H1 (cell line): ENCODE results near the gene DISC1. TPM values are rescaled to one million over a fixed set of nuclear protein-coding genes. Genes with fewer than 3 reads are reported as not detected.

Experiments
- CTCF ChIA-PET: fragments of 300-600 bp; sonication (Branson Sonifier 250); formaldehyde crosslinking; loops from one replicate; lab custom pipeline; 2021; ENCODE audit not compliant: partially characterized antibody; lab: Charles Lee
- POLR2A ChIA-PET: fragments of 300-600 bp; sonication (Branson Sonifier 250); formaldehyde crosslinking; loops from one replicate; lab custom pipeline; 2021; ENCODE audit warnings: inconsistent platforms; ENCODE audit not compliant: partially characterized antibody; lab: Charles Lee
- DNase-seq, 2 experiments: peaks; one replicate each; pipeline versions ENCODE4 v3.0.0 to v3.0.0-alpha.2; 2010 to 2022; ENCODE audit warnings: low spot score in 2 of 2, low read depth in 1 of 2, mixed read lengths in 1 of 2
- FAIRE-seq: peaks from 2 replicates; lab custom pipeline; 2011; peaks lifted over from hg19 to GRCh38; lab: Jason Lieb, UNC
- H2AFZ ChIP-seq: 2 replicates; pipeline ENCODE4 v1.8.1; 2012; ENCODE audit warnings: low read length, inconsistent platforms
- H2AK5ac ChIP-seq: 2 replicates; pipeline ENCODE4 v1.6.1; 2013; ENCODE audit warnings: low read depth, low read length
- H2BK120ac ChIP-seq: replicated peaks from 2 replicates; pipeline ENCODE3; 2013; ENCODE audit warnings: low read depth, low read length, inconsistent platforms
- H2BK12ac ChIP-seq: 2 replicates; pipeline ENCODE4 v1.6.1; 2013; ENCODE audit warnings: low read depth, low read length
- H2BK15ac ChIP-seq: 2 replicates; pipeline ENCODE4 v1.6.1; 2013; ENCODE audit warnings: low read length
- H2BK20ac ChIP-seq: 2 replicates; pipeline ENCODE4 v1.6.1; 2013; ENCODE audit warnings: low read length
- H2BK5ac ChIP-seq: 2 replicates; pipeline ENCODE4 v1.6.1; 2013; ENCODE audit warnings: low read depth, low read length
- H3K14ac ChIP-seq: 2 replicates; pipeline ENCODE4 v1.6.1; 2013; ENCODE audit warnings: inconsistent platforms; ENCODE audit not compliant: insufficient read length
- H3K18ac ChIP-seq: 2 replicates; pipeline ENCODE4 v1.6.1; 2013; ENCODE audit warnings: low read length; ENCODE audit errors: extremely low read depth
- H3K23ac ChIP-seq: 2 replicates; pipeline ENCODE4 v1.6.1; 2013; ENCODE audit warnings: inconsistent platforms; ENCODE audit not compliant: insufficient read length
- H3K23me2 ChIP-seq: 2 replicates; pipeline ENCODE4 v1.6.1; 2013; ENCODE audit warnings: low read depth, low read length
- H3K27ac ChIP-seq: 2 replicates; pipeline ENCODE4 v1.6.1; 2011; ENCODE audit warnings: low read depth, low read length, inconsistent platforms
- H3K27me3 ChIP-seq, 4 experiments: replicated peaks in 1 of 4; 1 replicate in 1 of 4; 2 replicates in 3 of 4; pipeline versions ENCODE4 v1.6.1 to v1.8.1; 2011 to 2013; ENCODE audit warnings: low read length in 3 of 4, mild to moderate bottlenecking in 3 of 4, inconsistent platforms in 2 of 4, mixed read lengths in 2 of 4, moderate library complexity in 1 of 4; ENCODE audit not compliant: control insufficient read depth in 3 of 4, insufficient read depth in 3 of 4; ENCODE audit errors: extremely low read depth in 1 of 4
- H3K36me3 ChIP-seq, 4 experiments: 2 replicates each; pipeline versions ENCODE4 v1.6.1 to v1.8.1; 2011 to 2013; ENCODE audit warnings: mild to moderate bottlenecking in 4 of 4, low read length in 3 of 4, moderate library complexity in 2 of 4, control low read depth in 1 of 4, inconsistent platforms in 1 of 4; ENCODE audit not compliant: insufficient read depth in 4 of 4, control insufficient read depth in 2 of 4
- H3K4ac ChIP-seq: replicated peaks from 2 replicates; pipeline ENCODE3; 2013; ENCODE audit warnings: low read length, low read depth, mixed read lengths, inconsistent platforms; ENCODE audit not compliant: insufficient read length
- H3K4me1 ChIP-seq, 4 experiments: replicated peaks in 1 of 4; 1 replicate in 1 of 4; 2 replicates in 3 of 4; pipeline versions ENCODE4 v1.6.1 to v1.8.1; 2011 to 2013; ENCODE audit warnings: low read length in 3 of 4, inconsistent platforms in 2 of 4, mixed read lengths in 1 of 4; ENCODE audit not compliant: insufficient read depth in 4 of 4, control insufficient read depth in 3 of 4
- H3K4me2 ChIP-seq, 2 experiments: 2 replicates each; pipeline versions ENCODE4 v1.6.1 to v1.8.1; 2011 to 2013; ENCODE audit warnings: low read depth in 2 of 2, low read length in 2 of 2, control low read depth in 1 of 2, inconsistent platforms in 1 of 2, mild to moderate bottlenecking in 1 of 2; ENCODE audit not compliant: insufficient read depth in 1 of 2
- H3K4me3 ChIP-seq, 4 experiments: fragments of 200-600, 300-600 bp in 1 of 4; sonication (generic), shearing (Covaris generic), sonication (Bioruptor Twin) in 1 of 4; 2 replicates each; pipeline versions ENCODE4 v1.5.1 to v1.8.1; 2011 to 2016; ENCODE audit warnings: low read length in 4 of 4, low read depth in 3 of 4, control low read depth in 2 of 4, inconsistent platforms in 2 of 4, mild to moderate bottlenecking in 2 of 4, mixed read lengths in 1 of 4, moderate library complexity in 1 of 4; ENCODE audit not compliant: insufficient read depth in 2 of 4; ENCODE audit errors: extremely low read depth in 1 of 4
- H3K56ac ChIP-seq: replicated peaks from 2 replicates; pipeline ENCODE3; 2013; ENCODE audit warnings: low read depth, mild to moderate bottlenecking, mixed read lengths, low read length, inconsistent platforms; ENCODE audit not compliant: insufficient read length
- H3K79me1 ChIP-seq: 2 replicates; pipeline ENCODE4 v1.6.1; 2013; ENCODE audit warnings: low read depth, low read length, control low read depth
- H3K79me2 ChIP-seq, 2 experiments: 2 replicates each; pipeline versions ENCODE4 v1.6.1 to v1.8.1; 2012 to 2013; ENCODE audit warnings: low read length in 2 of 2, mild to moderate bottlenecking in 2 of 2, inconsistent platforms in 1 of 2; ENCODE audit not compliant: insufficient read depth in 2 of 2, control insufficient read depth in 1 of 2
- H3K9ac ChIP-seq, 4 experiments: replicated peaks in 1 of 4; 1 replicate in 1 of 4; 2 replicates in 3 of 4; pipeline versions ENCODE4 v1.6.1 to v1.8.1; 2011 to 2013; ENCODE audit warnings: low read depth in 3 of 4, low read length in 3 of 4, control low read depth in 2 of 4, mild to moderate bottlenecking in 2 of 4, moderate library complexity in 2 of 4, inconsistent platforms in 1 of 4; ENCODE audit errors: extremely low read depth in 1 of 4
- H3K9me3 ChIP-seq, 2 experiments: 2 replicates each; pipeline versions ENCODE4 v1.6.1 to v1.8.1; 2012 to 2013; ENCODE audit warnings: mild to moderate bottlenecking in 2 of 2, moderate library complexity in 2 of 2, control low read depth in 1 of 2, inconsistent platforms in 1 of 2, low read depth in 1 of 2, low read length in 1 of 2, mixed read lengths in 1 of 2; ENCODE audit not compliant: insufficient read depth in 2 of 2
- H4K20me1 ChIP-seq, 2 experiments: replicated peaks in 1 of 2; 2 replicates each; pipeline versions ENCODE3 to v1.8.1; 2011 to 2013; ENCODE audit warnings: inconsistent platforms in 2 of 2, low read length in 2 of 2, mild to moderate bottlenecking in 1 of 2; ENCODE audit not compliant: insufficient read depth in 2 of 2, control insufficient read depth in 1 of 2
- H4K5ac ChIP-seq: 2 replicates; pipeline ENCODE4 v1.6.1; 2013; ENCODE audit warnings: low read length, low read depth, mixed read lengths, inconsistent platforms; ENCODE audit not compliant: insufficient read length
- H4K8ac ChIP-seq: 2 replicates; pipeline ENCODE4 v1.8.0; 2013; ENCODE audit warnings: mild to moderate bottlenecking, moderate library complexity, low read length, inconsistent platforms; ENCODE audit not compliant: insufficient read depth; ENCODE audit errors: extremely low read depth
- H4K91ac ChIP-seq: replicated peaks from 2 replicates; pipeline ENCODE3; 2013; ENCODE audit warnings: low read length, mixed read lengths, inconsistent platforms; ENCODE audit not compliant: insufficient read length
- MAFK ChIP-seq: IDR thresholded peaks from 2 replicates; pipeline ENCODE4 v1.6.1; 2012; ENCODE audit warnings: low read depth, mild to moderate bottlenecking, improper control_type of control experiment, low read length
- RAD21 ChIP-seq, 2 experiments: IDR thresholded peaks in 1 of 2; conservative IDR thresholded peaks in 1 of 2; 2 replicates each; pipeline ENCODE4 v1.6.1; 2011; ENCODE audit warnings: low read depth in 2 of 2, low read length in 2 of 2, improper control_type of control experiment in 1 of 2, inconsistent platforms in 1 of 2, mild to moderate bottlenecking in 1 of 2, moderate library complexity in 1 of 2
- ZNF274 ChIP-seq: IDR thresholded peaks from 2 replicates; pipeline ENCODE4 v1.7.0; 2012; ENCODE audit warnings: low read length, borderline replicate concordance; ENCODE audit errors: extremely low read depth
- whole genome bisulfite sequencing, 2 experiments: shearing (Covaris generic) in 1 of 2; methylation state at CpG; one replicate each; pipeline versions ENCODE4 v1.1.6 to v1.1.7; 2013 to 2015; ENCODE audit warnings: low lambda C conversion rate in 2 of 2, mixed read lengths in 2 of 2, inconsistent platforms in 1 of 2, low coverage in 1 of 2, missing lambda C conversion rate in 1 of 2; ENCODE audit not compliant: insufficient replicate concordance in 2 of 2, insufficient coverage in 1 of 2, insufficient read length in 1 of 2; ENCODE audit errors: extremely low coverage in 1 of 2, missing lambda C conversion rate in 1 of 2; 5-methylcytosine and 5-hydroxymethylcytosine counted together
- polyA plus RNA-seq, 7 experiments: library from polyadenylated mRNA; depleted of rRNA in 3 of 7; stranded (reverse) in 5 of 7; unstranded in 2 of 7; fragments of >200 nt in 5 of 7; fragments of 200-250 nt in 2 of 7; gene quantifications; 1 replicate in 5 of 7; 2 replicates in 1 of 7; 4 replicates in 1 of 7; pipeline versions ENCODE4 v1.2.1 to v1.2.3, GENCODE V29; 2011 to 2013; ENCODE audit warnings: missing spikeins in 2 of 7, mixed read lengths in 2 of 7
- total RNA-seq: library from RNA; stranded (reverse); fragmentation: NEBNext Ultra II Directional; extraction: Animal tissue kit (Norgen Biotek cat#: 25700); gene quantifications from 2 replicates; pipeline ENCODE4 v1.2.1, GENCODE V29; 2021

Gene DISC1
- total and polyA plus RNA-seq, 2 of the 8 experiments (the other 6 are each of a cell fraction or from before 2014, with no cell fraction given) = 1.1 to 3.5 TPM

DNA sequence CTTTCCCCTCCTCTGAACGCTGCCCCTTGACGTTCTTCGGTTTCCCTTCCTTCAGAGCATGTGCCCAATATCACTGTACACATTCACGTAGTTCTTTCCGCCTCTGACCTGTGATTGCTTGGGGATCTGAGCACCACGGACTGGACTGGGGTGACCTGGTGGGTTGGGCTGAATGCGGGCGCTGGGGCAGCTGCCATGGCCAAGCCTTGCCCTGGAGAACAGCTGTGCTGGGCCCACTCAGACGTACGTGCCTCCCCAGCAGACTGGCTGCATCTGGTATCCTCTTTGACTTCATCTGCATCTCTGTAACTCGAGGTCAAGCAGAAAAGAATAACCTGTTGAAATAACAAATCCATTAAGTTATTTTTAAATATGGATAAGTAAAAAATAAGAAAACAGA, 35.1 kb upstream of the DISC1 start:
- no peak overlapping the region for H2BK15ac ChIP-seq
- no peaks in the 10 kb centered on the region for H3K9me3 ChIP-seq
- no peaks in the 10 kb centered on the region for H4K20me1 ChIP-seq
- H3K56ac ChIP-seq = no peak overlapping the region
- no peak overlapping the region for H3K23ac ChIP-seq
- no peak for DNase-seq
- no peaks in the 10 kb centered on the region for H3K79me2 ChIP-seq
- H3K27ac ChIP-seq = no peak overlapping the region
- no peak overlapping the region for H3K4me3 ChIP-seq
- H3K4me2 ChIP-seq = no peak overlapping the region
- CTCF ChIA-PET = interaction anchor here (1.0 to 3.4 kb wide), 5 partner anchors 10 to 273 kb away, joined by 3 to 23 read pairs (median 12); no protein-coding TSS in a partner anchor
- no peak overlapping the region for H2BK20ac ChIP-seq
- no peak overlapping the region for H2AFZ ChIP-seq
- H4K91ac ChIP-seq = no peak overlapping the region
- no peak overlapping the region for H2AK5ac ChIP-seq
- 88% methylated on average over 11 of the region's 11 CpGs; no CpG with 5 or more reads in 1 of the 2 experiments for WGBS, 2 experiments
- H3K4ac ChIP-seq = no peak overlapping the region
- no peak overlapping the region for H3K14ac ChIP-seq
- no peak overlapping the region for H3K18ac ChIP-seq
- H2BK120ac ChIP-seq = no peak overlapping the region
- no peak overlapping the region for H4K8ac ChIP-seq
- H3K27me3 ChIP-seq = peaks cover 0 to 1% (median 0%) of the 10 kb centered on the region in 4 experiments; a peak in 1 of 7 replicates
- POLR2A ChIA-PET = no interaction called here
- no peak overlapping the region for H4K5ac ChIP-seq
- H3K4me1 ChIP-seq = peaks cover 0 to 2% (median 0%) of the 10 kb centered on the region in 4 experiments; a peak in 3 of 7 replicates
- H3K36me3 ChIP-seq = no peaks in the 10 kb centered on the region
- no peak overlapping the region for H3K9ac ChIP-seq
- H2BK5ac ChIP-seq = no peak overlapping the region
- FAIRE-seq = no peak
- no peaks in the 10 kb centered on the region for H3K23me2 ChIP-seq
- H3K79me1 ChIP-seq = no peaks in the 10 kb centered on the region
- no peak overlapping the region for H2BK12ac ChIP-seq
- no peak for TF ChIP-seq MAFK
- no peak for TF ChIP-seq RAD21 (IDR thresholded peaks at IDR 0.05 in 1 of 2, conservative IDR thresholded peaks at IDR 0.05 in 1 of 2; ENCODE audit: low read depth in 2 of 2, low read length in 2 of 2)
- no peak for TF ChIP-seq ZNF274
